HL-60 (cell line): ENCODE results near the gene CFAP20DC.

ENCODE experiments used
- DNase-seq, 2 experiments: peaks; one replicate each; pipeline ENCODE4 v3.0.0-alpha.2; 2010 to 2020; ENCODE audit warnings: low read depth in 1 of 2, low spot score in 1 of 2
- H3K27ac ChIP-seq: fragments of 250-450 bp; sonication (Bioruptor Pico); replicated peaks from 2 replicates; pipeline ENCODE4 v1.5.1; 2020; ENCODE audit warnings: mild to moderate bottlenecking, moderate library complexity
- H3K27me3 ChIP-seq: fragments of 250-450 bp; sonication (Bioruptor Pico); 2 replicates; pipeline ENCODE4 v1.5.1; 2021; ENCODE audit warnings: mild to moderate bottlenecking, moderate library complexity; ENCODE audit not compliant: insufficient read depth, poor library complexity, severe bottlenecking
- H3K4me3 ChIP-seq: replicated peaks from 2 replicates; pipeline ENCODE4 v1.5.1; 2011; ENCODE audit warnings: mild to moderate bottlenecking, control low read depth, low read length; ENCODE audit not compliant: insufficient read depth
- GABPA ChIP-seq: IDR thresholded peaks from 2 replicates; pipeline ENCODE4 v1.6.1; 2012; ENCODE audit warnings: low read depth
- POLR2AphosphoS5 ChIP-seq: IDR thresholded peaks from 2 replicates; pipeline ENCODE4 v1.6.1; 2012; ENCODE audit warnings: low read depth
- SPI1 ChIP-seq: IDR thresholded peaks from 2 replicates; pipeline ENCODE4 v1.6.1; 2012; ENCODE audit warnings: low read depth, mild to moderate bottlenecking, borderline replicate concordance
- TF ChIP-seq, protein P1 (sequence below): IDR thresholded peaks from one replicate; pipeline ENCODE4 v1.5.1; 2011; ENCODE audit warnings: low read length, control low read depth, inconsistent platforms; ENCODE audit not compliant: insufficient read depth
- TF ChIP-seq, protein P2 (sequence below): IDR thresholded peaks from 2 replicates; pipeline ENCODE4 v1.6.1; 2012; ENCODE audit warnings: low read depth; ENCODE audit not compliant: insufficient replicate concordance

Gene CFAP20DC

DNA sequence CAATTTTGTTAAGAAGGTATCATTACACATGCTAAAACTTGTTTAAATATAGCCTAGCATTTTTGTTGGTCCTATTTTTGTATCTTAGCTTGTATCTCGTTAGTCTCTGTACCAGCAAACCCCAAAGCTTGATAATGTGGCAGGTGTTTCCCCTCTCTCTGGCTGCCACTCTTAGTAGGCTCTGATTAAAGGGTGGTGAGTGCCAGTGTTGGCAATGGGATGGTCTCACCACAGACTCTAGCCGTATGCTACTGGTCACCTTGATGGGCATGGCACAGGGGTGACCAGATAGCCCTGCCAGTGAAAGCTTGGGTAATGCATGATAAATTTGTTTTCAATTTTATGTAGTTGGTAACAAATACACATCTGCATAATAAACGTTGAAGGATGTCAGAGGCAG, 188.3 kb downstream of the CFAP20DC start:
- no peak for DNase-seq
- no peak overlapping the region for H3K4me3 ChIP-seq
- TF ChIP-seq, protein P1, sequence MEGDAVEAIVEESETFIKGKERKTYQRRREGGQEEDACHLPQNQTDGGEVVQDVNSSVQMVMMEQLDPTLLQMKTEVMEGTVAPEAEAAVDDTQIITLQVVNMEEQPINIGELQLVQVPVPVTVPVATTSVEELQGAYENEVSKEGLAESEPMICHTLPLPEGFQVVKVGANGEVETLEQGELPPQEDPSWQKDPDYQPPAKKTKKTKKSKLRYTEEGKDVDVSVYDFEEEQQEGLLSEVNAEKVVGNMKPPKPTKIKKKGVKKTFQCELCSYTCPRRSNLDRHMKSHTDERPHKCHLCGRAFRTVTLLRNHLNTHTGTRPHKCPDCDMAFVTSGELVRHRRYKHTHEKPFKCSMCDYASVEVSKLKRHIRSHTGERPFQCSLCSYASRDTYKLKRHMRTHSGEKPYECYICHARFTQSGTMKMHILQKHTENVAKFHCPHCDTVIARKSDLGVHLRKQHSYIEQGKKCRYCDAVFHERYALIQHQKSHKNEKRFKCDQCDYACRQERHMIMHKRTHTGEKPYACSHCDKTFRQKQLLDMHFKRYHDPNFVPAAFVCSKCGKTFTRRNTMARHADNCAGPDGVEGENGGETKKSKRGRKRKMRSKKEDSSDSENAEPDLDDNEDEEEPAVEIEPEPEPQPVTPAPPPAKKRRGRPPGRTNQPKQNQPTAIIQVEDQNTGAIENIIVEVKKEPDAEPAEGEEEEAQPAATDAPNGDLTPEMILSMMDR = no peak
- TF ChIP-seq SPI1 (no peak), GABPA (no peak)
- TF ChIP-seq, protein P2, sequence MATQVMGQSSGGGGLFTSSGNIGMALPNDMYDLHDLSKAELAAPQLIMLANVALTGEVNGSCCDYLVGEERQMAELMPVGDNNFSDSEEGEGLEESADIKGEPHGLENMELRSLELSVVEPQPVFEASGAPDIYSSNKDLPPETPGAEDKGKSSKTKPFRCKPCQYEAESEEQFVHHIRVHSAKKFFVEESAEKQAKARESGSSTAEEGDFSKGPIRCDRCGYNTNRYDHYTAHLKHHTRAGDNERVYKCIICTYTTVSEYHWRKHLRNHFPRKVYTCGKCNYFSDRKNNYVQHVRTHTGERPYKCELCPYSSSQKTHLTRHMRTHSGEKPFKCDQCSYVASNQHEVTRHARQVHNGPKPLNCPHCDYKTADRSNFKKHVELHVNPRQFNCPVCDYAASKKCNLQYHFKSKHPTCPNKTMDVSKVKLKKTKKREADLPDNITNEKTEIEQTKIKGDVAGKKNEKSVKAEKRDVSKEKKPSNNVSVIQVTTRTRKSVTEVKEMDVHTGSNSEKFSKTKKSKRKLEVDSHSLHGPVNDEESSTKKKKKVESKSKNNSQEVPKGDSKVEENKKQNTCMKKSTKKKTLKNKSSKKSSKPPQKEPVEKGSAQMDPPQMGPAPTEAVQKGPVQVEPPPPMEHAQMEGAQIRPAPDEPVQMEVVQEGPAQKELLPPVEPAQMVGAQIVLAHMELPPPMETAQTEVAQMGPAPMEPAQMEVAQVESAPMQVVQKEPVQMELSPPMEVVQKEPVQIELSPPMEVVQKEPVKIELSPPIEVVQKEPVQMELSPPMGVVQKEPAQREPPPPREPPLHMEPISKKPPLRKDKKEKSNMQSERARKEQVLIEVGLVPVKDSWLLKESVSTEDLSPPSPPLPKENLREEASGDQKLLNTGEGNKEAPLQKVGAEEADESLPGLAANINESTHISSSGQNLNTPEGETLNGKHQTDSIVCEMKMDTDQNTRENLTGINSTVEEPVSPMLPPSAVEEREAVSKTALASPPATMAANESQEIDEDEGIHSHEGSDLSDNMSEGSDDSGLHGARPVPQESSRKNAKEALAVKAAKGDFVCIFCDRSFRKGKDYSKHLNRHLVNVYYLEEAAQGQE = no peak
- H3K27ac ChIP-seq = no peak overlapping the region
- peaks cover 4% of the 10 kb centered on the region for H3K27me3 ChIP-seq

DNA sequence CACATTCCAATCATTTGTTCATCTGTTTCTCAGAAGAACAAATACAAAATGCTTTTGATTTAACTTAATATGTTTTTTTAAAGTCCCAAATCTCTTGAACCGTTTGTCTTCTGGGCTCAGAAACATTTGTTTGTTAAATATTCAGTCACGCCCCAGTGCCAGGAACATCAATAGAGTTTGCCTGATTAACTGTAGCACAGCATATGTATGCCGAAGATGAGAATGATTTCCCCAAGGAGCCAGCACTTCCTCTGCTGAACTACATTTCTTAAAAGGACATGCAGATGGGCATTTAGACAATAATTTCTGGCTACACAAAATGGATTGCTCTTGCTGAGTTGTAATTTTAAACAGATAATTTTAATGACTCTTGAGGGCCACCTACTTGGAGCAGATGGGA, 191.7 kb downstream of the CFAP20DC start:
- Histone ChIP-seq H3K4me3 (no peak overlapping the region), H3K27me3 (peaks cover 2% of the 10 kb centered on the region), H3K27ac (no peak overlapping the region)
- no peak for DNase-seq
- no peak for TF ChIP-seq SPI1
- no peak for TF ChIP-seq GABPA
- TF ChIP-seq, protein P1 = no peak
- TF ChIP-seq, protein P2 = no peak
- TF ChIP-seq POLR2AphosphoS5 = no peak

DNA sequence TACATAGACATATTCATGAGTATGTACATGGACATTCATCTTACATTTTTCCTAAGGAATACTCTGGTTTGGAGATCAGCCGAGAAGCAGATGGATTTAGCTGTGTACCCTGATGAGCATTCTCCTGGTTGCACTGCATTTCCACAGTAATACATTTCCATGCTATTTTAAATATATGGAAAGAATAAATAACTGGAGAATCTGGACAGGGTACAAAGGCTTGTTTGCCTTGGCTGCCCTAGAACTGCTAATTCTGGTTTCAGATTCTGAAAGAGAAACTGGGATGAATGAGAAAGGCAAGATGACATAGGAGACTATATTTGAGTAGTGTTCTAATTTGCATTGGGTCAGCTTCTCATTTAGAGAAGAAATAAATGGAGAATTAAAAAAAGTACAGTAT, 192.4 kb downstream of the CFAP20DC start:
- Histone ChIP-seq H3K27ac (no peak overlapping the region), H3K4me3 (no peak overlapping the region), H3K27me3 (peaks cover under 1% of the 10 kb centered on the region)
- no peak for DNase-seq
- no peak for TF ChIP-seq POLR2AphosphoS5
- TF ChIP-seq, protein P1 = no peak
- no peak for TF ChIP-seq SPI1
- no peak for TF ChIP-seq GABPA
- TF ChIP-seq, protein P2 = no peak
